Muscle of back (tissue), 11 donors: Measurements from ENCODE around the gene CHCHD6. TPM values are rescaled to one million over a fixed set of nuclear protein-coding genes. Genes with fewer than 3 reads are reported as not detected.

Experiments used
- DNase-seq, 3 donors: peaks; one replicate each; pipeline versions ENCODE4 v3.0.0 to v3.0.0-alpha.2; 2013
- polyA plus RNA-seq, 10 donors: library from polyadenylated mRNA; unstranded; fragments of 120-200 nt; gene quantifications; one replicate each; pipeline ENCODE4 v1.2.1, GENCODE V29; 2013; ENCODE audit not compliant: insufficient read length in 10 of 10

Gene CHCHD6
- polyA plus RNA-seq, 10 donors, result 5.3 to 13.7 (median 8.0) TPM

- no peak for DNase-seq
Observed at GRCh38 chr3:126818400-126819095, 114.5 kb downstream of the CHCHD6 start.

DNA sequence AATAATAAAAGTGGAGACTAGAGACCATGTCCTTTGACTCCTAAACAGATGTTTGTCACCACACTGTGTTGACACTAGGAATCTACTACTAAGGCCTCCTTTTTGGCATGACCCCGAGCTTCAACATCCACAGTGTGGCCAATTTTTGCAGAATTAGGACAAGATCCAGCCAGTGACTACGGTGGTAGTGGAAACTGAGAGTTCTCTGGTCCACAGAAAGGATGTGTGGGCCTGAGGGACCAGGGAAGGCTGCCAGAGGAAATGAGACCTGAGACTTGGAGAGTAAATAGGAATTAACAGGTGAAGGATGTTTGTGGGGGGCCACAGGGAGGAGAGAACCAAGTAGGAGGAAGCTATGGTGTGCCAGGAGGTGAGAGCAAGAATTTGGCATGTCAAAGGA is 122.7 kb downstream of the CHCHD6 start:
- no peak for DNase-seq

DNA sequence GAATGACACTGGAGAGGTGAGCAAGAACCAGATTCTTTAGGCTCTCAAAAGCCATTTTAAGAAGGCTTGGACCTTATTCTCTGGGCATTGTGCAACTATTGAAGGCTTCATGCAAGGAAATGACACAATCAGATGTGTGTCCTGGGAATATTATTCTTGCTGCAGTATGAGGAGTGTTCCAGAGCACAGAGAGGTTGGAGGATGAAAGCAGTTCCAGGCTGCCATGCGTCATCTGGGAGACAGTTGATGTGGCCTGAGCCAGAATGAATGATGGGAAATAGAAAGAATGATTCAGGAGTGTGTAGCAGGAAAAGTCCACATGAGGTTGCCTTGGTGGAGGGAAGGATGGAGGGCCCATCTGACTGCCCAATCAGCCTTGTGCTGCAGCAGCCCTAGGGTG is 123.1 kb downstream of the CHCHD6 start:
- no peak for DNase-seq

DNA sequence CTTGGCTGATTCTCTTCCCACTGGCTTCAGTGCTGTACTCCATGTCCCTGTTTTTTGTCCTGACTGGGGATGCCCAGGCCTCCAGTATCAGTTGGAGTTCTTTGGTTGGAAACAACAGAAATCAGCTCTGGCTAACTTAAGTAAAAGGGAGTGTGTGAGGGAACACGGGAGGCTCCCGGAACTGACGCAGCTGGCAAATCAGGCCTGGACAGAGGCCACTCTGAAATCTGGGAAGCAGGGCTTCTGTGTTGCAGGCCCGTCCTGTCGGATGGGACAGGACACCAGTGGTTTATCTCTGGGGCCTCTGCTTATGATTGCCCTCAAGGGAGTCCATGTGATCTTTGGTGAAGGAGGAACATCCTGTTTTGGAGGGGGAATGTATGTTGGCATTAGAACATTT is 124.3 kb downstream of the CHCHD6 start:
- peak in 1 of 3 donors; percentile 45 for DNase-seq

GRCh38 chr3:126832933-126833332 is 128.9 kb downstream of the CHCHD6 start:
- DNase-seq, result no peak

DNA sequence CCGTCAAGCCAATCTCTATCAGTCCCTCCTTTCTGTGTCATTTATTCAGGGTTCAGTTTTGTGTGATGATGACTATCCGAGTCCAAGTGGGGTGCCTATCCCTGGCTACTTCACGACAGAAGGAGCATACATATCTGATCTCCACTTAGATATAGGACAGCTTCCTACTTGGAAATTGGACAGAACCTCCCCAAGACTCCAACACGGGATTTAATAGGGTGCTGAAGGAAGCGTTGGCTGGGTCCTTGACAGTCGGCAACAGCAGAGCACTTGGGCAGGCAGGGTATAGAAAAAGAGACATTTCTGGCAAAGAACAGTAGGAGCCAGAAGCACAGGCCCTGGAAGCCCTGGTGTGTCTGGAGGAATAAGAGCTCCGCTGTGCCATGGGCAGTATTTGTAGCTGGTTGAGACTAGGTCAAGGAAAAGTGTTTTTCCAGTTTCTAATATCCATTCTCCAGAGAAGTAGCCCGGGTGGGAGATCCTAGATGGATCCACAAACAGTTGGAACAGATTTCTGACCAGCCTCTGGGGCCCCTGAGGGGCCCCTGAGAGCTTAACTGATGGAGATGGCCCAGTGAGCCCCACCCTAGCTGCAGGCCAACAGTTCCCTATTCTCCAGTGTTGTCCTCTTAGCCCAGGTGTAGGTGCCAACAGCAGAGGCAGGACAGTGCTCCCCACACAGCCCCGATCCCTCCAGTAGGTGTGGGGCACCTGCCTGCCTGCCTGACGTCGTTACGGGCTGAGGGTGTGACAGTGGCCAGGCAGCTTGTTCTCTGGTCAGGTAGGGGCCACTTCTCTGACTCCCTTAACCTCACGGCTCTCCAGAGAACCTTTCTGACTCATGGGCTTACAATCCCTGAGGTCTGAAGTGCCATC is 130.8 kb downstream of the CHCHD6 start:
- no peak for DNase-seq

GRCh38 chr3:126835472-126836219 is 131.6 kb downstream of the CHCHD6 start:
- DNase-seq, result no peak

DNA sequence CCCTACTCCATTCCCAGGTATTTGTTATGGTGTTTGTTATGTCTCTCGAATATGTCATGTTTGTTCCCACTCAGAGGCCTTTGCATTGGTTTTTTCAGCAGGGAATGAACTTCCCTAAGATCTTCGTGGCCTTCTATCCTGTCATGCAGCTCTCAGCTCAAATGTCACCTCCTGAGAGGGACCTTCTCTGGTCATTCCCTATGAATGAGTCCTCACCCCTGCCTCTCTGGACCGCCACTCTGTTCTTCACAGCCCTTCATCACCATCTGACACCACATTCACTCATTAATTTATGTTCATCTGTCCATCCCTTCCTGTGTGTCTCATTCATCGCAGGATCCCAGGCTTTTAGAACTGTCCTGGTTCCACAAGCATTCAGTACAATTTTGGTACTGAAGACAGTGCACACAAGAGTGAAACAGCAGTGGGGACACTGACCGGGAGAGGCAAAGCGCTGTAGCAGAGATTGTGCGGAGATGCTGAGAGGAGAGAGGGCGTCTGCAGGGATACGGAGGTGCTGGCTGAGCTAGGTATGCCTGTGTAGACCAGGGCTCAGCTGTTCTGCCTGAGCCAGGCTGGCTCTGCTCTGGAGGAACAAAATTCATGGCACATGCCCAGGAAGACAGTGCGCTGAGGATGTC is 132.3 kb downstream of the CHCHD6 start:
- DNase-seq, result no peak

DNA sequence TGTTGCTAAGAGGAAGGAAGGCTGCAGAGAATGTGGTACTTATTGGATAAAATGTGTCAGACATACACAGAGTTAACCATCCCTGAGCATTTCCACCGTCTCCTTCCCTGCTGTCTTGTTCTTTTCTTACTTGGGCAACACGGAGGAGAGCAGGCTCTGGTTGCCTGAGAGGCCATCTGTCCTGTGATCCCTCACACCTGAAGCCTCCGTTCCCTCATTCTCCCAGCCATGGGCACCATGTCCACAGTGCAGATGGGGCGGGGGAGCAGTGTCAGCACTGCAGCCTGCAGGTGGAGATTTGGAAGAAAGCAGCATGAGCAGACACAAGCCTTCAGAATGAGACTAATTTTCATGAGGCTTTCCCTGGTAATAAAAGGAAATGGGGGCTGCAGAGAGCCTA is 133.7 kb downstream of the CHCHD6 start:
- no peak for DNase-seq

DNA sequence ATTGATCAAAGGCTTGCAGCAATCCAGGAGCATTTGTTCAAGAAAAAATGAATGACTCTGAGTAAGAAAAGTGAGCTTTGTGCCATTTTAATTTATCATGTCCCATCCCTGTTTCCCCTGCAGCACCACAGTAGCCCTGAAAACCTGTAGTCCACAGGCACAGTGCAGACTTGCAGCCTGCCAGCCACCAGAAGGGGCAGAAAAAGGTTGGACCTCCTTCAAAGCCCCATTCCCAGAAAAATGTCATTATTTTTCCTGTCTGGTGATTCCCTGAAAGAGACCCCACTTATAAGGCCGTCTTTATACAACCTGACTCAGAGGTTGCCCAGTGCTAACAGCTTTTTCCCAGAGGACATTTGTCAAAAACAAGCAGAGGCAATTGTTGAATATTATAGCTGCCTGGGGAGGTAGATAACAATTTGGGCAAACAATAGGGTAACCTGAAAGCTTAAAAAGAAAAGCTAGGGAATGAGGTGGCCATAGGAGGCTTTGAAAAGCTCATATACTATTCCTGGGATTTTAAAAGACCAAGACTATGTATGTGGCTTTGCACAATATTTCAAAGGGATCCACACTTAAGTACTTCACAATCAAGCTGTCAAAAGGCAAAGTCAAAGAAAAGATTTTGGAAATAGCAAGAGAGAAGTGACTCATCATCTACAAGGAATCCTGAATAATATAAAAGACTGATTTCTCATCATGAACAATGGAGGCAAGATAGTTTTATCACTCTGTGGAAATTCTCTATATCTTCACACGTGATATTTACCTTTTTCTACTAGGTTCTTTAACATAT is 142.1 kb downstream of the CHCHD6 start:
- no peak for DNase-seq

DNA sequence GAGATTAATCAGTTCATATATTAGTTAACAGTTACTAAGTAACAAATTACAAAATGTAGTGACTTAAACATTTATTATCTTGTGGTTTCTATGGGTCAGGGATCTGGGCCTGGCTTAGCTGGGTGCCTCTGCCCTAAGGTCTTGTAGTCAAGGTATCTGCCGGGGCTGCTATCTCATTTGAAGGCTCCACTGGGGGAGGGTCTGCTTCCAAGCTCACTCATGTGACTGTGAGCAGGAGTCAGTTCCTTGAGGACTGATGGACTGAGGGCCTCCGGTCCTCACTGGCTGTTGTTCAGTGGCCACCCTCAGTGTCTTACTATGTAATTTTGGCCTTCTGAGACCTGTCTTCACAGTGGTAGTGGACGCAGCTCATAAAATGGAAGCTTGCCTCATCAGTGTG is 143.0 kb downstream of the CHCHD6 start:
- no peak for DNase-seq

GRCh38 chr3:126848991-126849390 is 145.0 kb downstream of the CHCHD6 start:
- DNase-seq, result no peak

- DNase-seq, result no peak
Observed at GRCh38 chr3:126849768-126850167, 145.7 kb downstream of the CHCHD6 start.

DNA sequence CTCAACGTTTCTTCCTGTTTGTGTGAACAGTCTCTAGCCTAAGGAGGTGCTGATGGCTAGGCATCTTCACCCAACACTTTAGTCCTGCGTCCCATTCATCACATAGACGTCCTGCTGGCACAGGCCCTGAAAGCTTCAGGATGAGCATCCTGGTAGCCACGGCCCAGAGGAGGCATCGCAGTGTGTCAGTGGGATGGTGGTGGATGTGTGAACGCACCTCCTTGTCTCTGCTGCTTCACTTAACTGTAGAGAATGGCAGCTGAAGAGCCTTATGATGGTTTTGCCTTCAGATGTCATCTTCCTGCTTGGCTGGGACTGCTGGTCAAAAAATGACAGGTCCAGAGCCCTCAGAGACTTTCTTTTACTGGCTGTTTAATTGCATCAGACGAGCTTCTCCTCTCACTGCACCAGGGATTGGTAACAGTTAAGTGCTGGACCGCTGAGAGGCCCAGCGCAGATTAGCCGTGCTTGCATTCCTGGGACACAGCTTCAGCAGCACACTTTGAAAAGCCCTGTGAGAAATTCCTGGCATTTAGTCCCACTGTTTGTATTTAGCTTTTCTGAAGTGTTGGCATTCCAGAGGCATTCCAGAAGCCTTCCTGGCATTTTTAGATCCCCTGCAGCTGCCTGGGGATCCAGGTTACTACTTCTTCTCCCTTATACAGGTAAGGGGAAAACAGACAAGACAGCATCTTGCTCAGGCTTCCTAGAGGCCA is 146.5 kb downstream of the CHCHD6 start:
- peak; percentile 10 to 46 (median 25) for DNase-seq

- DNase-seq, result no peak
Observed at GRCh38 chr3:126851382-126851781, 147.3 kb downstream of the CHCHD6 start.

DNA sequence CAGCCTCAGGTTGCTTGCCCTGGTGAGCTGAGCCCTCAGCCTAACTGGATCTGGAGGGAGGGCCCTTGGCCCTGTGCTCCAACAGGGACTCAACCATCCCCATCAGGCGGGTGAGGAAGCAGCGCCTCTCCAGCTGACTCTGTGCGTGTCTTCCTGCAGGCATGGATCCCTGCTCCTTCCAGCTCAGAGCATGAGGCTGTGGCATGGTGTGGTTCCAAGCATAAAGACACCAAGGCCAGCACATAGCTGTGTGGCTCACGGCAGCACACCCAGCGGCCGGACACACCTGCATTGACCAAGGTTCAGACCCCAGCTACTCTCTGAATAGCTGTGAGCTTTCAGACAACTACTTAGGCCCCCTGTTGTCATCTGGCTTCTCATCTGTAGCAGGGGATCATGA is 147.9 kb downstream of the CHCHD6 start:
- no peak for DNase-seq

- DNase-seq, result no peak
Observed at GRCh38 chr3:126852511-126852910, 148.5 kb downstream of the CHCHD6 start.

DNA sequence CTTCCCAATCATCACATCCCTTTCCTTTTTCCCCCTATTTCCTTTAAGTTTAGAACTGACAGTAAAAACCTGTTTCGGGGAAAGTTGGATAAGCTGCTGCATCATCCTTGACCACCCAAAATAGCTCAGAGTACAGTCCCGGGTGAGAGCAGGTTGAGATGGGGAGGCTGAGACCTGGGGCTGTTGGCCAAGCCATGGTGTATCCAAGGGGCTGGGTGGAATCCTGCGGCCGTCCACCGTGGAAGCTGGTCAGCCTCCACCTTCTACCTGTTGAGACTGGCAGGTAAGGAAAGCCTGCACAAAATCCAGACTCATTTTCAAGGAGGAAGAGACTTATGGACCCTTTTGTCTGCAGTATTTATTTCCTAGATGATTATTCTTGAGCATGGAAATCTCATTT is 150.6 kb downstream of the CHCHD6 start:
- DNase-seq, result no peak

DNA sequence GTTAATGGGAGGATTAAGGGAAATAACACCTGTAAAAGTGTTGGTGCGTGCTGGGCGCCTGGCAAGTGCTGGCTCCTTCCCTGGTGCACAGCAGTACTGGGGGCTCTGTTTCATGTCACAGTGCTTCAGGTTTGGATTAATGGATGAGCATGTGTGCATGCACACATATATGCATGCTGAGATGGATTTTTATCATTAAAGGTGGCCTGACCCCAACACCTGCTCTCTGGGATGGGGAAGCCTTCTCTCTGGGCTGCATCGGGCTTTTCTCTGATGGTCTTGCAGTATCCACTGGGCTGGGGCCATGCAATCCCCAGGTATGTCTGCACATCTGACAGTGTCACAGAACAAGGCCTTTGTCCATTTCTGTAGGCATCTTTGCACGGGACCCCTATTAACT is 151.3 kb downstream of the CHCHD6 start:
- no peak for DNase-seq

GRCh38 chr3:126857928-126858327 is 153.9 kb downstream of the CHCHD6 start:
- DNase-seq, result no peak

DNA sequence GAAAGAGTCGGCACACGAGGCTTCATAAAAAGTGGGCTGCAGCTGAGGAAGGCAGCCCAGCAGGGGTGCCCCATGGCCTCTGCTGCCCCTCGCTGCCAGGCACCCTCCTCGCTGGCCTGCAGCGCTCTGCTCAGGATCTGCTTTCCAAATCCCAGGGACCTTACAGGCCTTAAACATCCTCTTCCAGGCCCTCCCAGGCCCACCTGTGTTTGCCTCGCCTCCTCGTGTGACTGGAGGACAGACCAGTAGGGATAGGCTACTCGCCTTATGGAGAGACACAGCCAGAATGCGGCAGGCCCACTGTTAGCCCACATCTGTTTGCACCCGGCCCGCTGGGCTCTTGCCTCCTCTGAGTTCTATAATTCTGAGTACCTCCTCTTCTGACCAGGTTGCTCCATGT is 154.4 kb downstream of the CHCHD6 start:
- no peak for DNase-seq
